GM19351 (cell line): ENCODE results near the gene PFN1.
A peak's percentile ranks its signal among the peaks of the same experiment; 100 is the strongest.

Experiments used
- ATAC-seq: cut with Tn5 transposase; IDR thresholded peaks from one replicate; pipeline ENCODE4 v1.9.1; 2021; ENCODE audit warnings: mild to moderate bottlenecking, moderate library complexity; ENCODE audit not compliant: unreplicated experiment

The PFN1 gene

DNA sequence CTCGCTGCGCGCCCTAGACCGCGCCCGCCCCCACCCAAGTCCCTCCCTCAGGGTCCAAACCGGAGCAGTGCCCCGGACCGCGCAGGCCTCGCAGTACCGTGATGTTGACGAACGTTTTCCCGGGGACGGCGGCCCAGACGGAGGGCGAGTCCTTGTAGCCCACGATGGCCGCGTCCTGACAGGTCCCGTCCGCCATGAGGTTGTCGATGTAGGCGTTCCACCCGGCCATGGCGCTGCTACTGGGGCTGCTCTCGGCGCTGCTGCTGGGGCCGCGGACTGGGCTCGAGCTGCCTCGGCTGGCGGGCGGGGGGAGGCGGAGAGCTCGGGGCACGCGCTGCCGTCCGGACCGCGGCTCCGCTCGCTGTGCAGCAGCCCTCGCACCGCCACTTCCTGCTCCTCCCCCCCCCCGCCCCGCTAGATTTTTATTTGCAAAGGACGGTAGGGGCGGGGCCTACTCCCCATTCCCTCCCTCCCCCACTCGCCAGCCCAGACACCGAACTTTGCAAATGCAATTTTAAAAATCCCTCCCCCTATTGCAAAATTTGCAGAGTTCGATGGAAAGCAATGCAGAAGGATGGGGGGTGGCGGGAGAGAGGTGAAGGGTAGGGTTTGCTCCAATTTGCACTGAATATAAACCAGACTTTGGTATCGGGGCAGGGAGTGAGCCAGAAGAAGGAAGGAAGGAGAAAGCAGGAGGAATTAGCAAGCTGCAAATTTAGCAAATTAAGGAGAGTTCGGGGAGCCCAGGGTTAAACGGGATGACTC is at the start of gene PFN1:
TSS of gene PFN1 (minus strand) at position 365 of the 765 bp plus-strand sequence. CDS start at position 229, 136 bp downstream.
- ATAC-seq, result no peak

DNA sequence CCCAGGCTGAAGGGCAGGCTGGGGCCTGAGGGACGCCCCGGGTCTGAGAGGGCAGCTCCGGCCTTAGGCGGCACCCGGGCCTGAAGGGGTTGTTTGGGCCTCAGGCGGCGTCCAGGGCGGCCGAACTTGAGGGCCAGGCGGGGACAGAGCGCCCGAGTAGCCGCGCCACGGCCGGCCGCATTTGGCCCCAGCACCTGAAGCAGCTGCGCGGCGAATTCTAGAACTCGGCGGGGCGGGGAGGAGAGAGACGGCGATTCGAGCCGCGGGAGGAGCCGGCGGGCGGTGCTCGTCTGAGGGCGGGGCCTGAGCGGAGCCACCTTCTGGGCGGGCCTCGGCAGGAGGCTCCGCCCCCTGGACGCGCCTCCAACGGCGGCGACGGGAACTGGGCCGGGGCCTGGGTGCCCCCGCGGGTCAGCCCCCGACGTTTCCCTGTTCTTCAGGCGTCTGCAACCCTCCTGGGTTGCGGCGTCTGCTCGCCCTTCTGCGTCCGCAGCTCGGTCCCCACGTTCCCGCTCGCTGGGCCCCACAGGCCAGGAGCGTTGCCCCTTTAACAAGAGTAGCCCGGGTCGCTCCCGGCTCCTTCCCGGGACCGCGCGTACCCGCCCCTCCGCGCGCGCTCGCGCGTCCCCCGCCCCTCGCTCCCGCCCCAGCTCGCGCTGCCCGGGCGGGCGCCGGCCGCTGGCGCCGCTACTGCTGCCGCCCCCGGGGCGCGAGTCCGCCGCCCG is 49.1 kb upstream of the PFN1 start, which contains the start of the genes INCA1 and KIF1C:
TSS of gene INCA1 (minus strand) at position 221 of the 725 bp plus-strand sequence. CDS start 3,085 bp downstream, outside the sequence.
TSS of gene KIF1C (plus strand) at position 649 of the 725 bp plus-strand sequence. CDS start 2,297 bp downstream, outside the sequence.
- peak; percentile 88 for ATAC-seq

DNA sequence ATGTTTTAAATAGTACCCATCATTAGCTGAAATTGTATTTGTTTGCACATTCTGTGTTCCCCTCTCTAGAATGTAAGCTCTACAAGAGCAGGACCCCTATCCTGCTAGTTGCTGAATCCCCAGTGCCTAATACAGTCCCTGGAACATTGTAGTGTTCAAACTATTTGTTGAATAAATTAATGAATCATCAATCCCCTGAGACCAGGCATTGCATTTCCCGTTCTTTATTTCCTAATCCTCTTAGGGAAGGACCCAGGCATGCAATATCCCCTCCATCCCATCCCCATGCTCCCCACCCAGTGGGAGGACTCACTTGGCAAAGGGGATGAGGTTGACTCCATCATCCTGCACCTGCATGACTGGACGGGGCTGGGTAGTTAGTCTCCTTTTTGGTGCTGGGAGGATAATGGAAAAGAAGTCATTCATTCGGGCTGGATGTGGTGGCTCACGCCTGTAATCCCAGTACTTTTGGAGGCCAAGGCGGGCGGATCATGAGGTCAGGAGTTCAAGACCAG is 45.8 kb upstream of the PFN1 start:
- ATAC-seq, result no peak

DNA sequence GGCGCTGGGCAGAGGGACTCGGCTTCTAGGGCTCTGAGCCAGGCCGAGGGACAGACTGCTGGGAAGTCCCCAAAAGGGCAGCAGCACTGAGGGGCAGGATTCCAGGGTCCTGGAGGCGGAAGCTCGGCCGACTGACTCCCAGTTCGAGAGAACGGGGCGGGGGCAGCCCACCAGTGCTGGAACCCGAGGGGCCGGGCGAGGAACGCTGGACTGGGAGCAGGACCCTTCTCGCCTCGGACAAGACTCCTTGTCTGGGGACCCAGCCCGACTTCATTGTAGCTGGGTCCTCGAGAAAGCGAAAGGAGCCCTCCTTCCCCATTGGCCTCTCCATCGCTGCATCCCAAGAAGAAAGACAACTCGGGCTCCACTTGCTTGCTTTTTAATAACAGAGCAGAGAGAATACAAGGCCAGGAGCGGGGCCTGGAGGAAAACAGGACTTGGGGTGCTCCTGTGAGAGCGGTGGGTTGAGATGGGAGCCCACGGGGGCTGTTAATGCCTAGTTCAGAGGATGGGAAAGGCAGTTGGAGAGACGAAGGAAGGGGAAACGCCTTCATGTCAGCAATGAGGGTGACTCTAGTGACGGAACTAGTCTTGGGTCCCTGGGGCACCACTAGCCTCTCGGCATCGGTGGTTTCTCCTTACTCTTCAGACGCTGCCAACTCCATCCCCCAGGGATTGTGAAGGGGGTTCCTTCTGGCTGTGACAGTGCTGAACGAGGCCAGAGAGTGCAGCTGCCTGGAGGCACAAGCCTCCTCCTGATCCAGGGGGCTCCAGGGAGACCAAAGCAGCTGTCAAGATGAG is 39.6 kb upstream of the PFN1 start:
- ATAC-seq, result no peak

- peak; percentile 66 for ATAC-seq
Observed at GRCh38 chr17:4986951-4987766, 38.8 kb upstream of the PFN1 start, which contains the start of gene CAMTA2. CAMTA2 (minus strand) TSS chr17:4987675; CDS start chr17:4986222, 1,453 bp downstream.

DNA sequence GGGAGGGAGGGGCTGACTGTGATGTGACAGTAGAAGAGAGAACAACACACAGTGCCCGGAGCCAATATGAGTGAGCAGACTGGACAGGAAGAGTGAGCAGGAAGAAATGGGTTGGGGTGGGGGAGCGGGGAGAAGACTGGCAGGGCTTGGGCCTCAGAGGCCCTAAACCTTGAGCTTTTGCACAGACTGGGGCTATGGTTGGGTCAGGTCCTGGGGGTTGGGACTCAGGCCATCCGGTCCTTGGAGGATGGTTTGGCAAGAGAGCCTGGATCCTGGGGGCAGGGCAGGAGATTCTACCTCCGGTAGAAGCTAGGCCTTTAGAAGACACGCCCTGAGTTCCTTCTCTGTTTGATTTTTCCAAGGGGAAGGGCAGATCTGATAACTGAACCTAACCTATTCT is 38.1 kb upstream of the PFN1 start:
- ATAC-seq, result no peak

GRCh38 chr17:4982305-4982704 is 34.0 kb upstream of the PFN1 start:
- no peak for ATAC-seq

DNA sequence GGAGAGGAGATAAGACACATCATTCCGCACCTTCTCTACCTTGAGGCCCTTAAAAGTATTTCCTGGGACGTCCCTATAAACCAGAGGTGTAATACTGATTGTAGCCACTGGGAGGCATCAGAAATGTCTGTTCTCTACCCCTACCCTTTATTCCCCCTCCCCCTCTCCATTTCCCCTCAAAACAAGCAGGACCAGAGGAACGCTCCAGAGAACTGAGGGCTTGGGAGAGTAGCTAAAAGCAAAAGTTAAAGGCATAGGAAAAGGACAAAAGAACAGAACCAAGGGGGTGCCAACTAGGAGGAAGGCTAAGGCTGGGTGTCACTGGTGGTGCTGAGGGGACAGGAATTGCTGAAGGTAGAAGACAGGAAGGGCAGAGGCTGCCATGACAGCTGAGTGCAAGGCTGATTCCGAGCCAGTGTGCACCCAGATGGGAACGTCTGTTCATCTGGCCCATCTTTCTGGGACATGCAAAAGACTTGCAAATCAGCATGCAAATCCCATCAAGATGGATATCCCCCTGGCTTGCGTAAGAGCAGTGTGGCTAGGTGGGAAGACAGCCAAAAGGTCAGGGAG is 32.4 kb upstream of the PFN1 start:
- ATAC-seq, result no peak

DNA sequence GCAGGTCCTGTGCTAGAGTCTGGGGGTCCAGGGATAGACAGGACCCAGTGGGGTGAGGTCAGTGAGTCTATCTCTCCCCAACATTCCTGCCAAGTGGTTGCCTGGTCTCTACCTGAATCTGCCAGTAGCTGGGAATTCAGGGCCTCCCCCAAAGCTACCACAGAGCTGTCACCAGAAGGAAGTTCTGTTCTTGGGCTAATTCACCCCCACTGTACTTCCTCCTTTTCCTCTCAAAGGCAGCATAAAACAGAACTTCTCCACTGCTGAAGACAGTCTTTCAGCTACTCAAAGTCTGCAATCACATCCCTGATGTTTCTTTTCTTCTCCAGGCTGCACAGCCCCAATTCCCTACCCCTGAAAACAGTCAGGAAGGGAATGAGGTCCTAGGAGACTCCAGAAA is 30.4 kb upstream of the PFN1 start:
- no peak for ATAC-seq

DNA sequence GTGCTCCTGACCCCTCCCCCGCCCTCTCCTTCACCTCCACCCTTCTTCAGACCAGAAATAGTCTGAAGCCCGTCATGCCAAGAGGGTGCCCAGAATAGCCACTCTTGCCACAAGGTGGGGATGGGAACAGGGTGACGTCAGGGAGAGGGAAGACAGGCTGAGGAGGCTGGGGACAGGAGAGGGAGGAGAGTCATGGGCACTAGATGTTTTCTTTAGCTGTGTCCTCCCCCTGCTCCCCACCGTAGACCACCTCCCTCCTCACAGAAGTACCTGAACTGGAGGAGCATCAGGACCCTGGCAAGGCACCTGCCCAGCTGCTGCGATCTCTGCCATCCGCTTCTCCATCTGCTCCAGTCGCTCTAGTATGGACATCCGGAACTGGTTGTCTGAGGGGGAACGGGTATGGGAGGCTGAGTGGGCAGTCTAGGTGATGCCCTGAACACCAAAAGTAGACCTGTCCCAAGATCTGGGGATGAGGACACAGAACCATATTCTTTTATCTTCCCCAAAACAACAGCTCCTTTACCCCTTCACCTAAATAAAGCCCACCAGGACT is 25.9 kb upstream of the PFN1 start:
- ATAC-seq, result no peak

- no peak for ATAC-seq
Observed at GRCh38 chr17:4973256-4974114, 25.2 kb upstream of the PFN1 start.

GRCh38 chr17:4972752-4973151 is 24.4 kb upstream of the PFN1 start:
- no peak for ATAC-seq

DNA sequence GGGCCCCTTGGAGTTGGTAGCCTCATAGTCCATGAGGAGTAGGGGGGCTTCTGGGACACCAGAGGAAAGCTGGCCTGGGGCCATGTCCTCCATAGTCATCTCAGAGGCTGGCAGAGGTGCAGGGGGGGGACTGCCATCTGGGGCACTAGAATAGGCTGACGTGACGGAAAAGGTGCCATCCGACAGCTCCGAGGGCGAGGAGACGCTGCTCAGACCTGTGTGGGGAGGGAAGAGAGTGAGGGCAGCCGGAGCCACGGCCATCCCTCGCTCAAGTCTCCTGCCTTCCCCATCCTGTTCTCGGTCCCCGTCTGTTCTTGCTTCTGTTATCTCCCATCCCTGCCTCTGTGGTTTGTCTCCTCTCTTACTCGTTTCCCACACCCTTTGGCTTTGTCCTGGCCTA is 24.0 kb upstream of the PFN1 start:
- ATAC-seq, result no peak

- ATAC-seq, result no peak
Observed at GRCh38 chr17:4971826-4972225, 23.5 kb upstream of the PFN1 start.

DNA sequence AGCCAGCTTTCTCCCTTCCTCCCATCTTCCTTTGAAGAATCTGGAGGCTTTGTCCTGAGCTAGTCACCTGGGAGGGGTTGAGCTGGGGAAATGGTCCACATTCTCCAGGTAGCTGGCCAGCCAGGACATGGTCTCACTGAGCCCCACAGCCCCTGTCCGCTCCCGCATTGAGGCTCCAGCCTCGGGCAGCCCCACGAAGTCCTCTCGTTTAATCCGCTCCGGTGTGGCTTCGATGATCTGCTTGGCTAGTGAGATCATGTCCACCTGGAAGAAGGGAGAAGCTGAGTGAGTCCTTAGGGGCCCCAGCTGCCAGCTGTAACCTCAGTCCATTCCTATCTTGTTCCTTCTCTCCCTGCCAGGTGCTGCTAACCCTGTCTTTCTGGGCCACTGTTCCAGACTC is 21.9 kb upstream of the PFN1 start:
- no peak for ATAC-seq

DNA sequence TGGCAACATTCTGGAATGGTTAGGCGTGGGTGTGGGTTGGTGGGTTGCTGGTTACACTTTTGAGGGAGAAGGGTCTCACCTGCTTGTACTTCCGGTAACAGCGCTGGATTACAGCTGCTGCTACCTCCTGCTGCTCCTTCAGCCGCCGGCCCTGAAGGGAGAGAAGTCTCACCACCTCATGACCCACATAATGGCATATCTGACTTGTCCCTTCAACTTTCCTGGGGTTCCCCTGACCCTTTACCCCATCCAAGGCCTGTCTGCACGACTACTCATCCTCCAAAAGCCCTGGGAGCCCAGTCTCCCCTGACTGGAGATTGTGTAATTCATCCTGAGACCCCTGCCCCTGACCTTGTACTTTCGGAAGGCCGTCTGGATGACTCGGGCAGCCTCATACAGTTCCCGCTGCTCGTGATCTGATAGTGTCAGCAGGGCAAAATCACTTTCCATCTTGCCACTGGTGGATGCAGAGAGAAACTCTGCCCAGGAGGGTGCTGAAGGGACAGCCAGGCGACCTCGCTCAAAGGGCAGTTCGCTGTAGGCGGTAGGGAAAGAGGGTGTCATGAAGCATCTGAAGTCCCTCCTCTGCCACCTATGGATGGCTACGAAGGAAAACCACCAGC is 21.3 kb upstream of the PFN1 start:
- ATAC-seq, result no peak

DNA sequence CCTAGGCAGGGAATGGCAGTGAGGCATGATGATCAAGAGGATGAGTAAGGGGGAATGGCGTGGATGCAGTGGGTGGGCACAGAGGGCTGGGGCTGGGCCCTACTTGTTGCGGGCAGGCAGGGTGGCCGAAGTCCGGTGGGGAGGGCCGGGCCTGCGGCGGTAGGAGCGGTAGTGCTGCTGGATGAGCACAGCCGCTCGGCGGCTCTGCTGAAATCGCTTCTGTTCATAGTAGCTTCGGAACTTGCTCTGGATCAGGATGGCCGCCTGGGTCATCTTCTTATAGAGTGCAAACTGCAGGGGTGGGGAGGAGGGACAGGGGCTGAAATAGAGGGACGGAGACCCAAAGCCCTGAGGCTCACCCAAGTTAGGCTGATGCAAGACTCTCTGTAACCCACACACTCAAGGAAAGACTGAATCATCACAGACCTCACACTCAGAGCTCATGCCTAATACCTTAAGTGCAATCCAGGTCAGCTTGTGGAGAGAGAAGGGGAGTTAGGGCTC is 20.8 kb upstream of the PFN1 start:
- no peak for ATAC-seq
